B cell (primary cell): ENCODE measurements around the gene DOCK1. TPM values are rescaled to one million over a fixed set of nuclear protein-coding genes. Genes with fewer than 3 reads are reported as not detected.

Source experiments
- ATAC-seq: fragments of 200-7000 bp; cut with Tn5 transposase; one replicate; pipeline ENCODE4 v1.10.0; 2021; ENCODE audit warnings: low read depth, mild to moderate bottlenecking, moderate number of reproducible peaks, moderate library complexity
- CTCF ChIA-PET: fragments of 350-600 bp; sonication (Branson Sonifier 250); formaldehyde crosslinking; loops from one replicate; lab custom pipeline; 2021; ENCODE audit warnings: antibody characterized with exemption, inconsistent platforms; lab: Charles Lee
- POLR2A ChIA-PET: fragments of 350-600 bp; sonication (Branson Sonifier 250); formaldehyde crosslinking; loops from one replicate; lab custom pipeline; 2021; ENCODE audit warnings: antibody characterized with exemption; lab: Charles Lee
- DNase-seq: peaks from one replicate; pipeline ENCODE4 v3.0.0; 2013
- H2AFZ ChIP-seq: 2 replicates; pipeline ENCODE4 v1.6.1; 2012; ENCODE audit warnings: mild to moderate bottlenecking, low read depth, low read length; ENCODE audit not compliant: insufficient read depth, poor library complexity, severe bottlenecking
- H3K27ac ChIP-seq, 2 donors: 1 replicate in 1 of 2; 2 replicates in 1 of 2; pipeline ENCODE4 v1.5.1; 2012 to 2013; ENCODE audit warnings: low read length in 2 of 2, mild to moderate bottlenecking in 2 of 2, moderate library complexity in 1 of 2
- H3K27me3 ChIP-seq, 4 experiments: fragments of 200-600 bp in 1 of 4; sonication (generic) in 1 of 4; replicated peaks in 1 of 4; 1 replicate in 2 of 4; 2 replicates in 2 of 4; pipeline versions ENCODE4 v1.6.1 to v1.7.0; 2013 to 2016; ENCODE audit warnings: low read length in 3 of 4, mild to moderate bottlenecking in 2 of 4, mixed read lengths in 1 of 4, moderate library complexity in 1 of 4; ENCODE audit not compliant: insufficient read depth in 4 of 4, control insufficient read depth in 3 of 4; ENCODE audit errors: control extremely low read depth in 1 of 4
- H3K36me3 ChIP-seq, 2 experiments: replicated peaks in 1 of 2; 1 replicate in 1 of 2; 2 replicates in 1 of 2; pipeline versions ENCODE4 v1.6.1 to v1.7.1; 2013; ENCODE audit warnings: low read length in 1 of 2; ENCODE audit not compliant: insufficient read depth in 2 of 2, control insufficient read depth in 1 of 2; ENCODE audit errors: control extremely low read depth in 1 of 2, extremely low read depth in 1 of 2
- H3K4me1 ChIP-seq, 2 donors: fragments of 200-600 bp in 1 of 2; sonication (generic) in 1 of 2; 1 replicate in 1 of 2; 2 replicates in 1 of 2; pipeline versions ENCODE4 v1.5.1 to v1.6.1; 2013 to 2017; ENCODE audit warnings: low read length in 2 of 2; ENCODE audit not compliant: control insufficient read depth in 2 of 2, insufficient read depth in 2 of 2
- H3K4me2 ChIP-seq: replicated peaks from 2 replicates; pipeline ENCODE3; 2012; ENCODE audit warnings: mild to moderate bottlenecking, low read depth, low read length; ENCODE audit not compliant: poor library complexity, severe bottlenecking
- H3K4me3 ChIP-seq, 5 experiments: fragments of 200-600 bp in 1 of 5; sonication (generic) in 1 of 5; 1 replicate in 3 of 5; 2 replicates in 2 of 5; pipeline versions ENCODE4 v1.5.1 to v1.7.0; 2011 to 2016; ENCODE audit warnings: low read length in 4 of 5, mild to moderate bottlenecking in 4 of 5, low read depth in 2 of 5, control low read depth in 1 of 5, moderate library complexity in 1 of 5; ENCODE audit not compliant: insufficient read depth in 1 of 5; ENCODE audit errors: control extremely low read depth in 1 of 5, extremely low read depth in 1 of 5
- H3K79me2 ChIP-seq: fragments of 200-600 bp; sonication (generic); one replicate; pipeline ENCODE4 v1.6.0; 2016; ENCODE audit warnings: low read length; ENCODE audit not compliant: control insufficient read depth, insufficient read depth
- H3K9ac ChIP-seq: fragments of 200-600 bp; sonication (generic); 2 replicates; pipeline ENCODE4 v1.6.1; 2017; ENCODE audit warnings: mild to moderate bottlenecking, low read length, moderate library complexity
- H3K9me3 ChIP-seq, 3 donors: one replicate each; pipeline versions ENCODE4 v1.6.1 to v1.7.1; 2013; ENCODE audit warnings: low read length in 2 of 3; ENCODE audit not compliant: control insufficient read depth in 2 of 3, insufficient read depth in 1 of 3; ENCODE audit errors: control extremely low read depth in 1 of 3
- H4K20me1 ChIP-seq: 2 replicates; pipeline ENCODE4 v1.6.0; 2012; ENCODE audit warnings: mild to moderate bottlenecking, low read length; ENCODE audit not compliant: insufficient read depth, control insufficient read depth, poor library complexity, severe bottlenecking
- H3K27ac Mint-ChIP-seq: one replicate; pipeline ENCODE4 v1.8.0; 2021; ENCODE audit warnings: mixed read lengths
- H3K27me3 Mint-ChIP-seq: one replicate; pipeline ENCODE4 v1.8.0; 2021; ENCODE audit warnings: mixed read lengths
- H3K4me1 Mint-ChIP-seq: one replicate; pipeline ENCODE4 v1.8.0; 2021; ENCODE audit warnings: mixed read lengths
- H3K4me3 Mint-ChIP-seq: one replicate; pipeline ENCODE4 v1.8.0; 2021; ENCODE audit warnings: mixed read lengths
- H3K9me3 Mint-ChIP-seq: one replicate; pipeline ENCODE4 v1.8.0; 2022; ENCODE audit warnings: mixed read lengths; ENCODE audit not compliant: insufficient read depth
- CTCF ChIP-seq: fragments of 200-600 bp; IDR thresholded peaks from one replicate; pipeline ENCODE4 v1.8.0; 2022; ENCODE audit warnings: antibody characterized with exemption, mild to moderate bottlenecking
- EZH2 ChIP-seq: IDR thresholded peaks from 2 replicates; pipeline ENCODE4 v1.6.1; 2012; ENCODE audit warnings: borderline replicate concordance, low read depth, mild to moderate bottlenecking, moderate library complexity, low read length; ENCODE audit not compliant: insufficient read depth, poor library complexity, severe bottlenecking
- WGBS: methylation state at CpG from one replicate; pipeline ENCODE4 v1.1.5; 2013; ENCODE audit warnings: missing lambda C conversion rate; ENCODE audit not compliant: insufficient coverage; 5-methylcytosine and 5-hydroxymethylcytosine counted together
- intact Hi-C: fragments of 100-400 bp; cut with micrococcal nuclease; formaldehyde crosslinking; loops from one replicate; pipeline ENCODE4 v1.10.0; 2022
- polyA plus RNA-seq: library from polyadenylated mRNA; depleted of rRNA; stranded (reverse); fragments of >200 nt; gene quantifications from 2 replicates; pipeline ENCODE4 v1.2.3, GENCODE V29; 2012
- total RNA-seq, 2 donors: library from RNA; stranded (reverse); fragments of 120-200 nt in 1 of 2; gene quantifications; 1 replicate in 1 of 2; 2 replicates in 1 of 2; pipeline versions ENCODE4 v1.2.3 to v1.2.4, GENCODE V29; 2013 to 2022

The DOCK1 gene
- total and polyA plus RNA-seq, 2 donors (not counting 1 experiment from before 2014, with no cell fraction given): not detected

- ChIA-PET POLR2A (no interaction called here), CTCF (no interaction called here)
- Mint-ChIP-seq H3K27ac (no peak overlapping the region), H3K4me3 (no peak overlapping the region), H3K4me1 (no peaks in the 10 kb centered on the region), H3K27me3 (no peaks in the 10 kb centered on the region), H3K9me3 (no peaks in the 10 kb centered on the region)
- no peak for ATAC-seq
- Histone ChIP-seq H3K9me3 (peaks cover 0 to 4% (median 0%) of the 10 kb centered on the region in 3 donors), H3K9ac (no peak overlapping the region), H2AFZ (no peak overlapping the region), H3K27ac (no peak overlapping the region), H3K79me2 (no peaks in the 10 kb centered on the region), H3K27me3 (no peaks in the 10 kb centered on the region), H3K36me3 (no peaks in the 10 kb centered on the region), H3K4me1 (no peaks in the 10 kb centered on the region), H3K4me3 (no peak overlapping the region), H3K4me2 (no peak overlapping the region), H4K20me1 (no peaks in the 10 kb centered on the region)
- no peak for DNase-seq
- WGBS: 95% methylated on average over 7 of the region's 9 CpGs
- intact Hi-C loops: no loop called here
- TF ChIP-seq CTCF: no peak
- TF ChIP-seq EZH2: no peak
Observed at GRCh38 chr10:127358337-127358736, 453.1 kb downstream of the DOCK1 start.

GRCh38 chr10:127364034-127364433, 458.8 kb downstream of the DOCK1 start:
- H2AFZ ChIP-seq: no peak overlapping the region
- H3K9ac ChIP-seq: no peak overlapping the region
- no peak overlapping the region for H3K27ac ChIP-seq
- Mint-ChIP-seq H3K9me3 (no peaks in the 10 kb centered on the region), H3K27ac (no peak overlapping the region), H3K27me3 (no peaks in the 10 kb centered on the region), H3K4me3 (no peak overlapping the region), H3K4me1 (no peaks in the 10 kb centered on the region)
- no peaks in the 10 kb centered on the region for H3K36me3 ChIP-seq
- ATAC-seq (no peak), DNase-seq (no peak)
- H3K9me3 ChIP-seq: peaks cover 0 to 3% (median 0%) of the 10 kb centered on the region in 3 donors
- 89% methylated on average over 11 of the region's 11 CpGs for WGBS
- POLR2A ChIA-PET: no interaction called here
- TF ChIP-seq EZH2 (no peak), CTCF (no peak)
- intact Hi-C loops: no loop called here
- H3K27me3 ChIP-seq: no peaks in the 10 kb centered on the region
- H3K79me2 ChIP-seq: no peaks in the 10 kb centered on the region
- CTCF ChIA-PET: no interaction called here
- H4K20me1 ChIP-seq: no peaks in the 10 kb centered on the region
- no peaks in the 10 kb centered on the region for H3K4me1 ChIP-seq
- no peak overlapping the region for H3K4me3 ChIP-seq
- no peak overlapping the region for H3K4me2 ChIP-seq
